HG03439 (cell line): Measurements from ENCODE around the gene NPIPB9.
A peak's percentile ranks its signal among the peaks of the same experiment; 100 is the strongest.
"Not testable (repeated sequence)": the region's sequence is repeated elsewhere in the genome, so short reads cannot be mapped to it uniquely, and the experiment has no call there.

ENCODE experiments used
- ATAC-seq: cut with Tn5 transposase; IDR thresholded peaks from one replicate; pipeline ENCODE4 v1.9.1; 2021; ENCODE audit warnings: mild to moderate bottlenecking, moderate library complexity; ENCODE audit not compliant: unreplicated experiment

NPIPB9 gene

GRCh38 chr16:28751487-28751886, at the start of gene NPIPB9:
Gene NPIPB9 (plus strand): TSS chr16:28751787.
- not testable (repeated sequence) for ATAC-seq

GRCh38 chr16:28704246-28704645, 47.3 kb upstream of the NPIPB9 start:
- not testable (repeated sequence) for ATAC-seq

- peak; percentile 99 for ATAC-seq
Measured at GRCh38 chr16:28711220-28712083, 40.1 kb upstream of the NPIPB9 start, which contains the start of gene EIF3C. Gene EIF3C (plus strand): TSS chr16:28711464. CDS start chr16:28711687, 223 bp downstream.

- ATAC-seq, result not testable (repeated sequence)
Measured at GRCh38 chr16:28722852-28723650, 28.5 kb upstream of the NPIPB9 start.

GRCh38 chr16:28731253-28731652, 20.3 kb upstream of the NPIPB9 start:
- not testable (repeated sequence) for ATAC-seq

- not testable (repeated sequence) for ATAC-seq
Measured at GRCh38 chr16:28732455-28733124, 19.0 kb upstream of the NPIPB9 start.

GRCh38 chr16:28739787-28740186, 11.8 kb upstream of the NPIPB9 start:
- ATAC-seq, result not testable (repeated sequence)

- not testable (repeated sequence) for ATAC-seq
Measured at GRCh38 chr16:28740631-28741030, 11.0 kb upstream of the NPIPB9 start.

- ATAC-seq, result not testable (repeated sequence)
Measured at GRCh38 chr16:28741295-28741694, 10.3 kb upstream of the NPIPB9 start.

GRCh38 chr16:28746618-28747350, 4.8 kb upstream of the NPIPB9 start:
- ATAC-seq, result not testable (repeated sequence)

GRCh38 chr16:28749997-28750465, 1.6 kb upstream of the NPIPB9 start:
- ATAC-seq, result peak; percentile 97

GRCh38 chr16:28750469-28751067, 1.0 kb upstream of the NPIPB9 start:
- peak; percentile 36 for ATAC-seq

- ATAC-seq, result not testable (repeated sequence)
Measured at GRCh38 chr16:28781697-28782096, 30.1 kb downstream of the NPIPB9 start.

GRCh38 chr16:28782357-28782756, 30.8 kb downstream of the NPIPB9 start:
- not testable (repeated sequence) for ATAC-seq

GRCh38 chr16:28802235-28803019, 50.8 kb downstream of the NPIPB9 start:
- ATAC-seq, result peak; percentile 77

- not testable (repeated sequence) for ATAC-seq
Measured at GRCh38 chr16:28807445-28808120, 56.0 kb downstream of the NPIPB9 start.

GRCh38 chr16:28820016-28820415, 68.4 kb downstream of the NPIPB9 start:
- no peak for ATAC-seq

- not testable (repeated sequence) for ATAC-seq
Measured at GRCh38 chr16:28820546-28820945, 69.0 kb downstream of the NPIPB9 start.
